ENCODE data around the gene COLQ.
"Not testable (repeated sequence)": the region's sequence is repeated elsewhere in the genome, so short reads cannot be mapped to it uniquely, and the experiment has no call there.

COLQ gene

DNA sequence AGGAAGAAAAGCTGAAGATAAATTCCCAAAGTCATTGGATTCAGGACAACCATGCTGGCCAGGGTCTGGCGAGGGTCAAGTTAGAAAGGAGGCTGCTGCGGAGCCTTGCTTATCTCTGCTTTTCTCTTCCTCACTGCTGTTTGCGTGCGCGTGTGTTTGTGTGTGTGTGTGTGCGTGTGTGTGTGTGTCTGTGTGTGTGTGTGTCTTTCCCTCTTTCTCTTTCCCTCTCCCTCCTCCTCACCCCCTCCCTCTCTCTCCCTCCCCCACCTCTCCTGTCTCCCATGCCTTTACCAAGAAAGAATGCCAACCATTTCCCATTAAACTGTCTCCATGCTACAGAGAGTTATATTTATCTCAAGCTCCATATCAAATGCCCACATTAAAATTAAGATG lies at the start of gene COLQ:
TSS of gene COLQ (minus strand) at position 134 of the 393 bp plus-strand sequence. CDS start at position 53, 81 bp downstream.
- DNase-seq = no peak

DNA sequence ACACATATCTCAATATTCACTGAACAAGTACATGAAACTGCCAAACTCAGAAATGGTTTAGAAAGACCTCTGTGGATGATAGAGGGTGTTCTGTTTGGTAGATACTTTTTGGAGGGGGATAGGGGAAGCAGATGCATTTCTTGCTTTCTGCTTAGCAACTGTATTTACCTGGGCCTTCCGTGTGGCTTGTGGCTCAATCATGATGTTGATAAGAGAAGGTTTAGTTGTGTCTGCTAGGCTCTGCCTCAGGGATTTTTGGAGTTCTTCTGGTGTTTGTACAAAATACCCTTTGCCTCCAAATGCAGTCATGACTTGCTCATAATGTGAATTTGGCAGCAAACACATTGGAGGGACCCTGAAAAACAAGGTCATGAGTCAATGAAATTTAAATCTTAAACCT lies 41.7 kb upstream of the COLQ start:
- DNase-seq = no peak

DNA sequence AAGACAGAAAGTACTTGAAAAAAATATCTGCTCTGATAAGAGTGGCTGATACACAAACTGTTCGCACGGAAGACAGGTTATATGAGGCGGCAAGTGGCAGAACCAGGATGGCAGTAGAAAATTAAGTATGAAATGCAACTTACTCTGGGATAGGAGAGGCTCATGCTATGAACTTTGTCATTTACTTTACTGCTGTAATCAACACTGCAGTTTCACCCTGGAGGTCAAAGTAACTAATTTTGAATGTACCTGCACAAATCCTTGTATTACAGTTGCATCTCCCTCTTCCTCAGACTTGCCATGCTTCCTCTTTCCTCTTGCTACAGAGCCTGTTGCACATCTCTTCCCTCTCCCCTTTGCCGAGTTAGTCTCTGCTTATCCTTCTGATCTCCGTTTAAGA lies 41.1 kb upstream of the COLQ start:
- DNase-seq = no peak

DNA sequence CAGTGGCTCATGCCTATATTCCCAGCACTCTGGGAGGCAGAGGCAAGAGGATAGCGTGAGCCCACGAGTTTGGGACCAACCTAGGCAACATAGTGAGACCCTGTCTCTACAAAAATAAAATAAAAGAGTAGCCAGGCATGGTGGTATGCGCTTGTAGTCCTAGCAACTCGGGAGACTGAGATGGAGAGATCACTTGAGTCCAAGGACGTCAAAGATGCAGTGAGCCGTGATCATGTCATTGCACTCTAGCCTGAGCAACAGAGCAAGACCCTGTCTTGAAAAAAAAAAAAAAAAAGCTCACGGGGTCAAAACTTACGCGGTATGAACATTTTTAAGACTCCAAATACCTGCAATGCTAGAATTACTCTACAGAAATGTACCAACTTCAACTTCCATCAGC lies 37.1 kb upstream of the COLQ start:
- no peak for DNase-seq

DNA sequence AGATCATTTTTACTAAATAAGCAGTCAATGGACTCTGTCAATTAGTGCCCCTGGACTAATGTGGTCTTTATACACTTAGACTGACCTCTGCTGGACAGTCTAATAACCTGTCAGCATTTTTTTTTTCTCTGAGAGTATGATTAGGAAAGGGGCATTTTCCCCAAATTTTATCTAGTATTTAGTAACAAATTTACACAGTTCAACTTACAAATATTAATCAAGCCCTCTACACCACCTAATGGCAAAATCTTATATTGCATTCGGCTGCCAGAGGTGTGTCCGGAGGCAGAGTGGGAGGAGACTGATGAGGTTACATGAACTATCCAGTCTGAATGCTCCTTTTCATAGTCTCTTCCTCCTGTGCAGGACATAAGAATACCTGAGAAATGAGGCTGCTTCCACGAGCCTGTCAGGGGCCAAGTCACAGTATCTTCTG lies 36.0 kb upstream of the COLQ start:
- peak; percentile 92 for DNase-seq

DNA sequence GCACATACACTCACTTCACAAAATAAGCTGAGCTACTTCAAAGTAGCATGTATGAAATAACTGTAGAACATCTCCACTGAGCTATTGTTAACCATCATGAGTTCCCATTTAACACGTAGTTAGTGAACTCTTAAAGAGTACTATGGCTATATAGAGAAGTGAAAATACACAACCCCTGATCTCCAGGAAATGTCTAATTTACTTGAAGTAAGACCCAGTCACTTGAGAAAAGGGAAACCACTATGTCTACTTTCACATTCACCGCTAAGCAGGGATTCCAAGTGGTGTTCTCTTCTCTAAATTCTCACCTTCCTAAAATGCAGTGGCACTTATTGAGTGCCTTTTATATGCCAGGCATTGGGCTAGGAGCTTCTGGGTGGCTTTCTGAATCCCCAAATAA lies 35.0 kb upstream of the COLQ start:
- no peak for DNase-seq

DNA sequence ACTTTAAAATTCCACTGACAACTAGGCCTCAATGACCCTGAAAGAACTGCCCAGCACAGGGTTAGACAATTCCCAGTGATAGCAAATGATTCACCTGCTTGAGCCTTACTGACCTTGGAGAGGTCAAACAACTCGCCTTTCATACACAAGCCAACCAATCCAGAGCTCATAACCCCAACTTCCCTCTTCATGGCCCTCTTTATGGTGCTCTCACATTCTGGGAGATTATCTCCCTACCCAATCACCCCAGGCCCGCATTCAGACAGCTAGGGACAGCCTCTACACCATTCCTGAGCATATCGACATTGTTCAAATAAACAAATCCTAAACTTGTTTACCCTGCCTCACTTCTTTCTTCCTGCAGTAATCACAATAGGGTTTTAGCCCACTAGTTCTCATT lies 32.2 kb upstream of the COLQ start:
- no peak for DNase-seq

DNA sequence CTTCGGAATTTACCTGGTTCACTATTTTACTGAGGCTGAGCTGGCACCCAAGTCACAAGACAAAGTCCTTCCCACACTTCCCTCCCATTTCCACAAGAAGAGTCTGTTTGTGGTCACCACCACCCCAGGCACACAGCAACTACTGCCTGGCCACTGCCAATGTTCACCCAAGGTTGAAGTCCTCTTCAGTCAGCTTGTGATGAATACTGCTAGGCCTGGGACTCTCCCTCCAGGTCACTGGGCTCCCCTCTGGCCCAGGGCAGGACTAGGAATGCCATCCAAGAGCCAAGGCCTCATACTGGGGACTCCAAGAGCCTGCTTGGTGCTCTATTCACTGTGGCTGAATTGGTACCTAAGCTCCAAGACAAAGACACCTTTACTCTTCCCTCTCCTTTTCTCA lies 30.4 kb upstream of the COLQ start:
- DNase-seq = no peak

DNA sequence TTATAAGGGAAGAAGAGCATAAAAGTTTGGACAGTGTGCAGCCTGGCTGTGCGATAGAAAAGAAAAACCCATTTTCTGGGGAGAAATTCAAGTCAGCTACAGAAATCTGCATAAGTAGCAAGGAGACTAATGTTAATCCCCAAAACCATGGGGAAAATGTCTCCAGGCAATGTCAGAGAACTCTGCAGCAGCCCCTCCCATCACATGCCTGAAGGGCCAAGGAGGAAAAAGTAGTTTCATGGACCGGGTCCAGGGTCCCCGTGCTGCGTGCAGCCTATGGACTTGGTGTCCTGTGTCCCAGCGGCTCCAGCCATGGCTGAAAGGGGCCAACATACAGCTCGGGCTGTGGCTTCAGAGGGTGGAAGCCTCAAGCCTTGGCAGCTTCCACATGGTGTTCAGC lies 28.3 kb upstream of the COLQ start:
- DNase-seq = no peak

DNA sequence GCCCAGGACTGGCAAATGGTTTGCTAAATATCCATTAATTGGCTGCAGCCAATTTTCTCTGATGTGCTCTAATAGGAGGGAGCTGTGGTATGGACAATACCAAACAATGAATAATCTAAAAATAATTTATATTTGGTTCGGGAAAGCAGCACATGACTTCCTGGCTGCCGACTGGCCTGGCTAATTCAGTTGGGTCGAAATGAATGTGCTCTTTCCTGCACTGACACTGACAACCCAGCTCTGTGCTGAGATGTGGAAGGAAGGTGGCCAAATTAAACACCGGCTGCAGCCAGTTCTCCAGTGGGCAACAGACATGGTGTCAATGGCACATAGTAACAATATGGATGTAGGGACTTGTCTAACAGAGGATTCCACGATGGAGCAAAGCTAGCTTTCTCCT lies 21.1 kb upstream of the COLQ start:
- DNase-seq = no peak

DNA sequence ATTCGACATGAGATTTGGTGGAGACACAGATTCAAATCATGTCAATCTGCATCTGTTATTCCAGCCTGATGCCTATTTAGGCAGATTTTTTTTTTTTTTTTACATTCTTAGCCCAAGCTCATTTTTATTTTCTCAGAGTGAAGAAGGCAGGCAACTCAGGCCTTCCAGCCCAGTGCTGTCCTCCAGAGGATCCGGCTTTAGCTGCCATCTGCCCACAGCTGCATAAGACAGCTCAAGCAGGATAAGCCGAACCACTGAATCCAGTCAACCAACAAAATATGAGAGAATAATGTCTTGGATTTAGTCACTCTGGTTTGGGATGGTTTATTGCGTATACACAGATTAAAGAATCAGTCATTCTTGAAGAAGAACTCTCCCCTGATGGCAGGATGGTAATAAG lies 19.9 kb upstream of the COLQ start:
- DNase-seq = no peak

DNA sequence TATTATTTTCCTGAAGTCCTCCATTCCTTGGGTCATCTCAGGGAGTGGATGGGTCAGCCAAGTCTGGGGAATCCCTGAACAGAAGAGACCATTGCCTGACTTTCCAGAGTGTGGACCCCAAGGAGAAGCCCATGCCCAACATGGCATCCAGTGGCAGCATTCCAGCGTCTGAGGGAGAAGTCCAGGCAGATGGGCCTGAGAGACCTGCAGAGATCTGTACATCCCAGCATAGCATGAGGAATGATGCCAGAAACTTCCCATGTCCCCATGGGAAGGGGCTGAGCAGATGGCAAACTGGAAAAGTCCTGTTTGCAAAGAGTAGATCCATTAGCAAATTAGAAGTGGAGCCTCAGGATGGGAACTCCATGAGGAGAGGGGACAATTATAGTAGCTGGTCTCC lies 17.6 kb upstream of the COLQ start:
- DNase-seq = no peak

DNA sequence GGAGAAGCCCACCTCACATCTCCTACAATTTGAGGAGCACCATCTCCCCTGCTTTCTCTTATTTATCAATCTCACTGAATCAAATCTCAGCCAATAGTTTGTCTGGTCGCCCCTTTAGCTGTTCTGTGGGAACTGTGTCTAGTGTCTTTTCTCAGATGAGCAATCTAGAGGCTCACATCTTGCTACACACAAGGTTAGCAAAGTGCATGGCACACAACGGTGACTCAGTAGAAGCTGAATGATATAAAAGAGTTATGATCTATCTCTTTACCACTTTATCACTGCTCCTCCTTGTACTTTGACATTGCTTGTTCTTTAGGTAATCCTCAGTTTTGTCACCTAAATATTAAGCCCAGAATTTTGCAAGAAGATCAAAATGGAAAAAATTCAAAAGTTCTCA lies 16.8 kb upstream of the COLQ start:
- DNase-seq = no peak

DNA sequence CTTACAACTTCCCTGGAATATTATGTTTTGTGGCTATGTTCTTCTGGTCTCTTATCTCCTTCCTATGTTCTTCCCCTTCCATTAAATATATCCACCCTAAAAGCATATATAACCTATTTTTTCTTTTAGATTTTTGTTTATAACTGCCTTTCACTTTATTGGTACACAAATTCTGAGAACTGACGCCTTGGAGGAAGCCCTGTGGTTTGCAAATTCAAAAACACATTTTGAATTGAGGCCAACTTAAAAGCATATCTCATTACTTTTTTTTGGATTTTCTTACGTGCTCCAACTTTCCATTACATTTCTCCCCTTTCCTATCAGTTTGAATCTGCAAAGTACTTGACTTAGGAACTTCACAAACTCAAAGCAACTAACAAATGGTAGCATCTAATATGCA lies 15.3 kb upstream of the COLQ start:
- DNase-seq = no peak

DNA sequence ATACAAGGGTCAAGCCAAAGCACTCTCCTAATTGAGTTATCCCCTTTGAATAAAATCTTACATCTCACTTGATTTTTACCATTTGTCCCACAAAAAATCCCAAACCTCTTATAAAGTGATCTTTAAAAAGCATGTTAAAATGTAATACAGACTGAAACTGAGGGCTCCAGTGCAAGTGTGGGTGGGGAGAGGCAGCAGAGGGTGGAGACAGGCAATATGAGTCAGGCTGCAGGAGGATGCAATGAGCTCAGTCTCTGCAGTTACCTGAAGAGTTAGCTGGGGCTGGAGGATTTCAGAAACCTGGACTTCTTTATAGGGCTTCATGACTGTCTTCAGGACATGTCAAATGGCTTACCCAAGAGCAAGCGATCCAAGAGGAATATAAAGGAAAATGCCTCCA lies 14.2 kb upstream of the COLQ start:
- no peak for DNase-seq

DNA sequence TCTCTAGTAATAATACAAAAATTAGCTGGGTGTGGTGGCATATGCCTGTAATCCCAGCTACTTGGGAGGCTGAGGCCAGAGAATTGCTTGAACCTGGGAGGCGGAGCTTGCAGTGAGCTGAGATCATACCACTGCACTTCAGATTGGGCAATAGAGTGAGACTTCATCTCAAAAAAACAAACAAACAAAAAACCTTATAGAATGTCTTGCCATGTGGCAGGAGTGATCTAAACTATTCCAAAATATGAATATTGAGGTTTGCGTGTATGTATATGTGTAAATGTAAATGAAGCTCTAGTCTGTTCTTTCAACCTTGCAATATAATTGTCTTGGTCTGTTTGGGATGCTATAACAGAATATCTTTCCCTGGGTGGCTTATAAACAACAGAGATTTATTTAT lies 11.1 kb upstream of the COLQ start:
- not testable (repeated sequence) for DNase-seq

DNA sequence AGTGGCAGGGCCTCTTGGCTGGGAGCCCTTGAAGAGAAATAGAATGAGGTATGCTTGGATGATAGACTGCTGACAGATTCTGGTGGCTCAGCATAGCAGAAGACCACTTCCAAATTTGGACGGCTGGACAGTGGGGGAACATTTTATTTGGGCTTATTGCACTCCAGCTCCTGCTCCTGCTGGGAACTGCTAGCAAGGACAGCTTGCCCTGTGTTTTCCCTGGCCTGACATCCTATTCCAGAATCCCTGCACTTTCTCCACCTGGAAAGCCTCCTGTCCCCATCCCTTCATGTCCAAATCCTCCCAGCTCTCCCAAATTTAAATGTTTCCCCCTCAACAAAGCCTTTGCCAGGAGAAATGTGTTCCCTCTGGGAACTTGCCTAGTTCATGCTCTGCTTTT lies 9.8 kb upstream of the COLQ start:
- DNase-seq = no peak

DNA sequence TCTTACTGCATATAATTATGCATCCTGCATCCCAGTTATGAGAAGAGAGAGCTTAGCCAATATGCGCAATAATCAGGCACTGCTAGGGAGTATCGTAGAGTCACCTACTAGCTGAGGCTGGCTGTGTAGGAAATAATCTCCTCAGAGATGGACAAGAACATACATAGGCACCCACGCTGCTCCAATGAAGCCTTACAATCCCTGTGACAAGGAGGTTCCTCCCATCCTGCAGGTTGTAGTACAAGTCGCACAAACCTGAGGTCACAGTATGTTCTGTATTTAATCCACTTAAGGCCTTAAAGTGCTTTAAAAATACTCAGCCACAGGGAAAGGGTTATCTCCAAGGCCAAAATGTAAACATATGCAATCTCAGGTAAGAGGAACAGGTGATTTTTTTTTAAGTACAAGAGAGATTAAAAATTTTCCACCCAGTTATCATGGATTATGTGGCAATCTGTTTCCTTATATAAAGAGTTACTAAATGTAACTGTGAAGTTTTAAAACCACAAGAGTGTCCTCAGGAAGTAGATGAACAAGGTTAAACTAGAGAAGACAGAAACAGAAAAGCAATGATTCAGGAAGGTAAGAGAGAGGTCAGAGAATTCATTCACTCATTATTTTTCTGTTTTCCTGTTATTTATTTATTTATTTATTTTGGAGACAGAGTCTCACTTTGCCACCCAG lies 7.5 kb upstream of the COLQ start:
- no peak for DNase-seq

DNA sequence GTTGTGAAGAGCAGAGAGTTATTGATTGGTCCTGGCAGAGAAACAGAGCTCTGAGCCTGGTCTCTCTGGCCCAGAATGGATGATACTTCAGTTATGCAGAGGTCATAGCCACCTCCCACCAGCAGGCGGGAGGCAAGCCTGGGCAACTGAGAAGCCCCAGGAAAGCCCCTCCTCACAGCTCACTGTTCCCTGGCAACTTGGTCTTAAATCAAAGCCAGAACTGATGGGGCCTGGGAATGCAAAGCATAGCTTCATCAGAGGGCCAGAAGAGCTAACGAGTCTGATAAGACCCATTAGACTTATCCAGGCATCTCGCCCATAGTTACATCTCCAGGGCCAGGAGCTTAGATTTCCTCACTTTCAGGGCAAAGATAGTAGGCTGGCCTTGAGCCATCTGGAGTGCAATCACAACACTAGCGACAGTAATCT lies 5.5 kb upstream of the COLQ start:
- peak; percentile 46 for DNase-seq

DNA sequence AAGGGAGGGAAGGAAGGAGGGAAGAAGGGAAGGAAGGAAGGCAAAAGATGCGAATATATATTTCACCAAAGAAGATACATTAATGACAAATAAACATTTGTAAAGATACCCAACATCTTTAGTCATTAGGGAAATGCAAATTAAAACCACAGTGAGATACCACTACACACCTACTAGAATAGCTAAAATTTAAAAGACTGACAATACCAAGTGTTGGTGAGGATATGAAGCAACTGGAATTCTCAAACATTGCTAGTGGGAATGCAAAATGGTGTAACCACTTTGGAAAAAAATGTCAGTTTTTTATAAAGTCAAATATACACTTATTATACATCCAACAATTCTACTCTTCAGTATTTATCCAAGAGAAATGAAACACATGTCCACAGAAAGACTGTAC lies 4.3 kb upstream of the COLQ start:
- no peak for DNase-seq

DNA sequence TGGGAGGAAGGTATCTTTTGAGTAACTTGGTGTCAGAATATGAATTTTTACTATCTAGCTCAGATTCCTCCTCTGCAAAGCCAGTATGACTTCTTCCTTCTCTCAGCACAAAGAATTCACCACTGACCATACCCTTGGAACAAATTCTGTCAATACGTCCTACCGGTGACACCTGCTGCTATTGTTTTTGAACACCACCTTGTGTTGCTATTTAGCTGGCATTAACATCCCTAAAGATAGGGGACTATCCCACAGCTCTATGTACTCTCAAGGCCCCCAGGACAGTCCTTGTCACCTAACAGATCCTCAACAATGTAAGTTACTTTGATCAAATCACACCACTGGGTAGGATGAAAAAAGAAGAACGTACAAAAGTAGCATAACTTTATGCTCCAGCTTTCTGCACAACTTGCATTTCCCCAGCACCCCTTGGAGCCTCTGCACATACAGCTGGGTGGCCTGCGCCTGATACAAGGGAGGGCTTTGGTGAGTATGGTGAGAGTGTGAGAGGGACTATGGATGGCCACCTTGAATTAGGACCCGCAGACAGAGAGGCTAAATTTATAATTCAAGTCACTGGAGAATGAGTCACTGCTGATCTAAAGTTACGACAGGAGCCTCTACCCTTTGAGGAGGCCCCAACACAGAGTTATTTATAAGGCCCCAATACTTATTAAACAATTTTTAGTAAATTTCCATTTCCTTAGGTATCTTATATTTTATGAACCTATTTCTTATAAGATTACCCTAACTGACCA lies 2.3 kb upstream of the COLQ start:
- no peak for DNase-seq

DNA sequence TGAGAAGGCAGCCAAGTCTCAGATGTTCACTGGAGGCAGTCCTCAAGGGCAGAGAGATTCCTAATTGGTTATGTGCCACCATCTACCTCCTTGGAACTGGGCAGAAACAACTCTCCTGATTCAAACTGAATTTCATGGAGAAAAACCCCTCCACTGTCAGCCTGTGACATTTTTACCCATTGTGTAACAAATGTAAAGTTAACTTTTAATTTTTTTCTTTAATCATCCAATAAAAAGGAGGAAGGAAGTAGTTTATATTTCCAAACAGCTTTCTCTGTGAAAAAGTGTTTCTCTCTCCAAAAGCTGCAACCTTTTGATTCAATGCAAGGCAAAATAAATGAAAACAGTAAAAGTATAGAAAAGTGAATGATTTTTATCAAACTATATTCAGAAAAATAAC lies 510 bp upstream of the COLQ start:
- DNase-seq = no peak

DNA sequence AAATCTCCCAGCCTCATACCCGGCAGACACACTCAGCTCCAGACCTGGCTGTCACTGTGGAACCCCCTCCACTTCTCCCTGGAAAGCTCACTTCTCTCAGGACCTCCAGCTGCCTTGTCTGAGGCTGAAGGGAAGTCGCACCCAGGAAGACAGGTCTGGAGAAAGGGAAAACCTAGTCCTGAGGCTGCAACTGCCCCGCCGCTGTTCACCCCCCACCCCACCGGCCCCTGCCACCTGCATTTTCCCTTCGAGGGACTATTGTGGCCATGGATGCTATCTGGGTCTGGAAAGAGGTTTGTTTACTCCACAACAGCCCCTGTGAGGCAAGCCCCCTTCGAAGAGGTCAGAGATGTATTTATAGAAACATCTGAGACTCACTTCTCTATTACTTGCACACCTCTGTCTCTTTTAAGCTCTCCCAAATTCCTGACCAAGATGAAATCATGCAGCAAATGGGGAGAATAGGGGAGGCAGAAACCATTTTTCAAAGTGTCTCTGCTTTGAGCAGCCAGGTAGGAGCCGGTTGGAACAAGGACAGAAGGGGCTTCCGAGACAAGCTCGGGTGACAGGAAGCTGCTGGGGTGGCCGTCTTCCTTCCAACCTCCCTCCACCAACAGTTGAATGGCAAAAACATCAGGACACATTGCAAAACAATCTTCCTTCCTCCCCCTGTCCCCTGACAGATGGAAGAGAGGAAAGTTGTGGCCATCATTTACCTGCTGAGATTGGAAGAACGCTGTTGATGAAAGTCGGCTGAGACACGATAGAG lies 518 bp downstream of the COLQ start:
- DNase-seq = no peak

DNA sequence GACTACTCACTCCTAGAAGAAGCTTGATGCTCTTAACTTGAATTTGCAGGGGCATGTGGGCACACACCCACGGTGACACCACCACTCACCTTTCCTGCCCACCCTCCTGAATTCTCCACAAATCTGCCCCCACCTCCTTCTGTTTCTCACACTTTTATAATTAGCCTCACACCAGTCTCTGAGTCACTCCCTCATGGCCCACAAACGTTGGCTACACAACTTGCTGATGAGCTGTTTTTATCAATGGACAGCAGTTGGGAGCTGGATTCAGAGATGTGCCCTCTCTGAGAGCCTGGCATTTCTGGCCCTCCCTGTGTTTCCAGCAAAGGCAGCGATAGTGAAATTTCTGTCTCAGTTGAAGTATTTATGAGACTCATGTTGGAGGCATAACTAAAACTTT lies 1.3 kb downstream of the COLQ start:
- DNase-seq = peak; percentile 88
